Stimulated activated CD8-positive, alpha-beta memory T cell treated with anti-CD3 and anti-CD28 coated beads, Interleukin-7, amount 100 ng/mL, for 24 hours (primary cell): ENCODE results near the gene KANSL1.
A peak's percentile ranks its signal among the peaks of the same experiment; 100 is the strongest.
"Not testable (repeated sequence)": the region's sequence is repeated elsewhere in the genome, so short reads cannot be mapped to it uniquely, and the experiment has no call there.

ENCODE experiments used
- DNase-seq: peaks from one replicate; pipeline ENCODE4 v3.0.0-alpha.2; 2020; ENCODE audit warnings: low read depth

Gene KANSL1

GRCh38 chr17:46036491-46036890 lies 156.7 kb downstream of the KANSL1 start:
- no peak for DNase-seq

DNA sequence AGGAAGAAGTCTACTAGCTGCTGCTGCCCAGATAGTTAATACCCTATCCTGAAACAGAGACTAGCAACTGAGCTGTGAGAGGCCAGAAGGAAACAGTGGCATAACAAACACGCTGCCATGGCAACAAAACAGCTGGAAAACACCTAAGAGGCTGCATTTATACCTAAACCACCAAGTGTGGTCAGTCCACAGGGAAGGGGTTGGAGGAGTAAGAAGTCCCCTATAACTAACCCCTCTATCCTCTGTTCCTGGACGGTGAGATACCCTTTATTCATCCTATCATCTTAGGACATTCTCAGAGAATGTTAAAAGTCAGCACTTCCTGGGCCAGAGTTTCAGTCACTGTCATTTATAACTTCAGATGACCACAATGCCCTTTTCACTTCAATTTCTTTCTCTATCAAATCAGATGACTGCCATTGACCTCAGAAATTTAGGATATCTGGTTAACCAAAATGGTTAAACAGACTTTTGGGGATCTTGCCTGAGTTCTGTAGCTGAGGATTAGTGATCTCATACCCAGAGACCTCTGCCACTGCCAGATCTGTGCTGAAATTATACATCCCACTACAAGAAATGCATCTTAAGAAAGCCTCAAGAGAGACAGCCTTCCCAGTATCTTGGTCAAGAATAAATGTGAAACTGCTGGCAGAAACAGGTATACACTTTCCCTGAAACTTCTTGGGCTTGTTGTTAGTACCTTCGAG lies 158.0 kb downstream of the KANSL1 start:
- no peak for DNase-seq

DNA sequence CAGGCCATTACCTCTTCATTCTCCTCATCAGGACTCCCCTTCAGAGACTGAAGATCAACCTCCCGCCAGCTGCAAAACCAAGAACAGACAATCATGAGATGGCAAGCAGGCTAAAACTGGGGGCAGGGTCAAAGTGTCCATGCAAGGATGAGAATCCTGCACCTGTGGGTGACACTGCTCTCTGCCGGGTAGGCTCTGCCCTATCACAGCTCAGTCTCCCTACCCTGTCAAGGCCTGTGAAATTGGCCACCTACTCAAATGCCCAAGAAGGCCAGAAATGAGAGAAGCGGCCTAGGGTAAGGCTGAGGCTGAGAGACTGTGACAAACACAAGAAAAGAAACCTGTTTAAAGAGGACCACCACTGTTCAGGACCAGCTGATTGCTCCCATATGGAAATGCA lies 159.8 kb downstream of the KANSL1 start:
- no peak for DNase-seq

GRCh38 chr17:46032909-46033308 lies 160.3 kb downstream of the KANSL1 start:
- no peak for DNase-seq

GRCh38 chr17:46031920-46032319 lies 161.3 kb downstream of the KANSL1 start:
- DNase-seq: no peak

- no peak for DNase-seq
Measured at GRCh38 chr17:46031440-46031839, 161.8 kb downstream of the KANSL1 start.

DNA sequence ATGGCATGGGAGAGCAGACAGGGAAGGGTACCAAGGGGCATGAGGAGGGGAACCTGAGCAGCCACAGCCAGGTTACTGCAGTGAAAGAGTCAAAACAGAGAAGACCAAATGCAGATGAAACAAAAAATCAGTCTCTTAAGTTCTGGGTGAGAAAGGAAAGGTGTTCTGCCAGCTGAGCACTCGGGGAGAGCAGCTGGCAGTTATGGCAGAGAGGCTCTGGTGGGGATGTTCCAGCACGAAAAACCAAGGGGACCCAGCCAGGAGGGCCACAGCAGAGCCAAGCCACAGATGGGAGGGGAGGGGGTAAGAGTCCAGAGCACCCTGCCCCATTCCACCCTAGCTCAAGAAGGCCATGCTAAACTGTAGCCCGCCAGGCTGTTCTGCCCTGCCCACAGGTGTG lies 162.5 kb downstream of the KANSL1 start:
- no peak for DNase-seq

- DNase-seq: no peak
Measured at GRCh38 chr17:46029627-46030026, 163.6 kb downstream of the KANSL1 start.

DNA sequence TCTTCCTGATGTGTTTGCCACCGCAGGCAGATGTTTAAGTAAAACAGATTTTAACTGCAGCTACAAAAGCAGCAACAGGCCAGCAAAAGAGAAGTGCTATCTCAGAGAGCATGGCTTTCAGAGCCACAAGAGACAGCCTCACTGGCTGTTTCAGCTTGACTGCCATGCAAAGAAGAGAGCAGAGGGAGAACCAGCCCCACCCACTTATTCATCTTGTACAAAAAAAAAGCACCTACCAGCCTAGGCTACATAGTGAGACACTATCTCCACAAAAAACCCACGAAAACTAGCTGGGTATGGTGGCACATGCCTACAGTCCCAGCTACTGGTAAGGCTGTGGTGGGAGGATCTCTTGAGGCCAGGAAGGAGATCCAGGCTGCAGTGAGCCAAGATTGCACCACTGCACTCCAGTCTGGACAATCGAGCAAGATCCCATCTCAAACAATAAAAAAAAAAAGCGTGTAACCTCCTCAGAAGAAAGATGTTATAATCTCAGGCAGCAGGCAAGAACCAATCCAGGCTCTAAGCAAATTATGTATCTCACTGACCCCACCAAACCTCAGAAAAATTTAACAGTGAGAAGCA lies 164.2 kb downstream of the KANSL1 start:
- DNase-seq: no peak

GRCh38 chr17:46028374-46028773 lies 164.9 kb downstream of the KANSL1 start:
- no peak for DNase-seq

DNA sequence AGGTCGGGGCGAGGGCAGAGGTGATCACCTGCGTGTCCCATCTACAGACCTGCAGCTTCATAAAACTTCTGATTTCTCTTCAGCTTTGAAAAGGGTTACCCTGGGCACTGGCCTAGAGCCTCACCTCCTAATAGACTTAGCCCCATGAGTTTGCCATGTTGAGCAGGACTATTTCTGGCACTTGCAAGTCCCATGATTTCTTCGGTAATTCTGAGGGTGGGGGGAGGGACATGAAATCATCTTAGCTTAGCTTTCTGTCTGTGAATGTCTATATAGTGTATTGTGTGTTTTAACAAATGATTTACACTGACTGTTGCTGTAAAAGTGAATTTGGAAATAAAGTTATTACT lies 165.3 kb downstream of the KANSL1 start:
- no peak for DNase-seq

DNA sequence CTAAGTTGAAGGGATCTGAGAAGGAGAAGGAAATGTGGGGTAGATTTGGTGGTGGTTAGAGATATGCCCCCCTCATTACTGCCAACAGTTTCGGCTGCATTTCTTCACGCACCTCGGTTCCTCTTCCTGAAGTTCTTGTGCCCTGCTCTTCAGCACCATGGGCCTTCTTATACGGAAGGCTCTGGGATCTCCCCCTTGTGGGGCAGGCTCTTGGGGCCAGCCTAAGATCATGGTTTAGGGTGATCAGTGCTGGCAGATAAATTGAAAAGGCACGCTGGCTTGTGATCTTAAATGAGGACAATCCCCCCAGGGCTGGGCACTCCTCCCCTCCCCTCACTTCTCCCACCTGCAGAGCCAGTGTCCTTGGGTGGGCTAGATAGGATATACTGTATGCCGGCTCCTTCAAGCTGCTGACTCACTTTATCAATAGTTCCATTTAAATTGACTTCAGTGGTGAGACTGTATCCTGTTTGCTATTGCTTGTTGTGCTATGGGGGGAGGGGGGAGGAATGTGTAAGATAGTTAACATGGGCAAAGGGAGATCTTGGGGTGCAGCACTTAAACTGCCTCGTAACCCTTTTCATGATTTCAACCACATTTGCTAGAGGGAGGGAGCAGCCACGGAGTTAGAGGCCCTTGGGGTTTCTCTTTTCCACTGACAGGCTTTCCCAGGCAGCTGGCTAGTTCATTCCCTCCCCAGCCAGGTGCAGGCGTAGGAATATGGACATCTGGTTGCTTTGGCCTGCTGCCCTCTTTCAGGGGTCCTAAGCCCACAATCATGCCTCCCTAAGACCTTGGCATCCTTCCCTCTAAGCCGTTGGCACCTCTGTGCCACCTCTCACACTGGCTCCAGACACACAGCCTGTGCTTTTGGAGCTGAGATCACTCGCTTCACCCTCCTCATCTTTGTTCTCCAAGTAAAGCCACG lies 165.9 kb downstream of the KANSL1 start:
- no peak for DNase-seq

DNA sequence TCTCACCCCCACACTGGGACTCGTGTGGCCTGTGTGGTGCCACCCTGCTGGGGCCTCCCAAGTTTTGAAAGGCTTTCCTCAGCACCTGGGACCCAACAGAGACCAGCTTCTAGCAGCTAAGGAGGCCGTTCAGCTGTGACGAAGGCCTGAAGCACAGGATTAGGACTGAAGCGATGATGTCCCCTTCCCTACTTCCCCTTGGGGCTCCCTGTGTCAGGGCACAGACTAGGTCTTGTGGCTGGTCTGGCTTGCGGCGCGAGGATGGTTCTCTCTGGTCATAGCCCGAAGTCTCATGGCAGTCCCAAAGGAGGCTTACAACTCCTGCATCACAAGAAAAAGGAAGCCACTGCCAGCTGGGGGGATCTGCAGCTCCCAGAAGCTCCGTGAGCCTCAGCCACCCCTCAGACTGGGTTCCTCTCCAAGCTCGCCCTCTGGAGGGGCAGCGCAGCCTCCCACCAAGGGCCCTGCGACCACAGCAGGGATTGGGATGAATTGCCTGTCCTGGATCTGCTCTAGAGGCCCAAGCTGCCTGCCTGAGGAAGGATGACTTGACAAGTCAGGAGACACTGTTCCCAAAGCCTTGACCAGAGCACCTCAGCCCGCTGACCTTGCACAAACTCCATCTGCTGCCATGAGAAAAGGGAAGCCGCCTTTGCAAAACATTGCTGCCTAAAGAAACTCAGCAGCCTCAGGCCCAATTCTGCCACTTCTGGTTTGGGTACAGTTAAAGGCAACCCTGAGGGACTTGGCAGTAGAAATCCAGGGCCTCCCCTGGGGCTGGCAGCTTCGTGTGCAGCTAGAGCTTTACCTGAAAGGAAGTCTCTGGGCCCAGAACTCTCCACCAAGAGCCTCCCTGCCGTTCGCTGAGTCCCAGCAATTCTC lies 166.8 kb downstream of the KANSL1 start:
- no peak for DNase-seq

GRCh38 chr17:46025510-46026165 lies 167.6 kb downstream of the KANSL1 start:
- DNase-seq: no peak

DNA sequence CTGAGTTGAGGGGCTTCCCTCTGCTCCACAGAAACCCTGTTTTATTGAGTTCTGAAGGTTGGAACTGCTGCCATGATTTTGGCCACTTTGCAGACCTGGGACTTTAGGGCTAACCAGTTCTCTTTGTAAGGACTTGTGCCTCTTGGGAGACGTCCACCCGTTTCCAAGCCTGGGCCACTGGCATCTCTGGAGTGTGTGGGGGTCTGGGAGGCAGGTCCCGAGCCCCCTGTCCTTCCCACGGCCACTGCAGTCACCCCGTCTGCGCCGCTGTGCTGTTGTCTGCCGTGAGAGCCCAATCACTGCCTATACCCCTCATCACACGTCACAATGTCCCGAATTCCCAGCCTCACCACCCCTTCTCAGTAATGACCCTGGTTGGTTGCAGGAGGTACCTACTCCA lies 168.2 kb downstream of the KANSL1 start:
- DNase-seq: no peak

DNA sequence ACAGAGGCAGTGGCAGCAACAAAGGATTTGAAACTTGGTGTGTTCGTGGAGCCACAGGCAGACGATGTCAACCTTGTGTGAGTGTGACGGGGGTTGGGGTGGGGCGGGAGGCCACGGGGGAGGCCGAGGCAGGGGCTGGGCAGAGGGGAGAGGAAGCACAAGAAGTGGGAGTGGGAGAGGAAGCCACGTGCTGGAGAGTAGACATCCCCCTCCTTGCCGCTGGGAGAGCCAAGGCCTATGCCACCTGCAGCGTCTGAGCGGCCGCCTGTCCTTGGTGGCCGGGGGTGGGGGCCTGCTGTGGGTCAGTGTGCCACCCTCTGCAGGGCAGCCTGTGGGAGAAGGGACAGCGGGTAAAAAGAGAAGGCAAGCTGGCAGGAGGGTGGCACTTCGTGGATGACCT lies 168.6 kb downstream of the KANSL1 start:
- no peak for DNase-seq

GRCh38 chr17:46023783-46024388 lies 169.3 kb downstream of the KANSL1 start:
- no peak for DNase-seq

DNA sequence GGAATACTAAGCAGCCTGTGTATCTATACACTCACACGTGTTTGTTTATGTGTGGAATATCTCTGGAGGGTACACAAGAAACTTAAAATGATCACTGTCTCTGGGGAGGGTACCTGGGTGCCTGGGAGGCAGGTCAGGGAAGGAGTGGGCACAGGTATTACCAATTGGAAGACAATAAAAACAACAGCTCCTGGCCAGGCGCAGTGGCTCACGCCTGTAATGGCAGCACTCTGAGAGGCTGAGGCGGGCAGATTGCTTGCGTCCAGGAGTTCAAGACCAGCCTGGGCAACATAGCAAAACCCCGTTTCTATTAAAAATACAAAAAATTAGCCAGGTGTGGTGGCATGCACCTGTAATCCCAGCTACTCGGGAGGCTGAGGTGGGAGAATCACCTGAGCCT lies 169.9 kb downstream of the KANSL1 start:
- not testable (repeated sequence) for DNase-seq

DNA sequence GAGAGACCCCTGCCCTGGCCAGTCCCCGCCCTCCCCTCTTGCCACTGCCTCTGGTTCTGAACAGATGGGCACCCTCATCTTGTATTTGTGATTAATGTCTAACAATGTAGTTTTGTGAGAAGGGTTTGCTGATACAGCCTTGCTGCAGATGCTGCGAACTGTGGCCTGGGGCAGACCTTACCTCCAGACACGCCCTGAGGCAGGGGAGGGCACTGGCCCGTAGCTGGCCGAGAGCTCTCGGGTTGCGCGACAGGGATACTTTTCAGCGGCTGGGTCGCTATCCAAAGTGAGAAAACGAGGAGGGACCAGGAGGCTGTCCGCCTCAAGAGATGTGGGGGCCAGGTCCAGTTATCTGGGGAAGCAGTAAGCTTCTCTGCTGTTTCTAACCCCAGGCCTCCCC lies 172.2 kb downstream of the KANSL1 start:
- no peak for DNase-seq

DNA sequence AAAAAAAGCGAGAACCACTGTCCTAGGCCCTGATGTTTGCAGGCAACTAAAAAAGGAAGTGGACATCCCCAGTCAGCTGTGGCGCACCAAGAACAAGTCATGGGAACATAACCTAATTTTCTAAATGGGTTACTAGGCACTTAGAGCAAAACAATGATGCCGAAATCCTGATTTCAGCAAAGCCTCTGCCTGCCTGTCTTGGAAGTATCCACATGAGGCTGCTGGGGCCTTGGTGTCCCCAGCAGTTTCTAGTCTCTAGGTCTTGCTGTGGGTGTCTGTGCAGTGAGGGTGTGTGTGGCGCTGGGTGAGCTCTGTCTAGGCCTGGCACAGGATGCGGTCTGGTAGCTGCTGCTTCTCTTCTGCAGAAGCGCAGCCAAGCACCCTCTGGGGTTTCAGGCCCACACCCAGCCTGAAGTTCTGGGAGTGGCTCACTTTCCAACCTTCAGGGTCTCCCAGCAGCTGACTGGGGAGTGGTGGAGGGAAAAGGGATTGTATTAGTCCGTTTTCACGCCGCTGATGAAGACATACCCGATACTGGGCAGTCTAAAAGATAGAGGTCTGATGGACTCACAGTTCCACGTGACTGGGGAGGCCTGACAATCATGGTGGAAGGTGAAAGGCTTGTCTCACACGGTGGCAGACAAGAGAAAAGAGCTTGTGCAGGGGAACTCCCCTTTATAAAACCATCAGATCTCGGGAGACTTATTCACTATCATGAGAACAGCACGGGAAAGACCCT lies 173.0 kb downstream of the KANSL1 start:
- DNase-seq: peak; percentile 34
